Dedifferentiated amniotic fluid mesenchymal stem cell (primary cell): ENCODE data around the gene ST6GALNAC1.
"Not testable (repeated sequence)": the region's sequence is repeated elsewhere in the genome, so short reads cannot be mapped to it uniquely, and the experiment has no call there.

Source experiments
- DNase-seq: peaks from one replicate; pipeline ENCODE4 v3.0.0-alpha.2; 2016; ENCODE audit errors: extremely low spot score

The ST6GALNAC1 gene

DNA sequence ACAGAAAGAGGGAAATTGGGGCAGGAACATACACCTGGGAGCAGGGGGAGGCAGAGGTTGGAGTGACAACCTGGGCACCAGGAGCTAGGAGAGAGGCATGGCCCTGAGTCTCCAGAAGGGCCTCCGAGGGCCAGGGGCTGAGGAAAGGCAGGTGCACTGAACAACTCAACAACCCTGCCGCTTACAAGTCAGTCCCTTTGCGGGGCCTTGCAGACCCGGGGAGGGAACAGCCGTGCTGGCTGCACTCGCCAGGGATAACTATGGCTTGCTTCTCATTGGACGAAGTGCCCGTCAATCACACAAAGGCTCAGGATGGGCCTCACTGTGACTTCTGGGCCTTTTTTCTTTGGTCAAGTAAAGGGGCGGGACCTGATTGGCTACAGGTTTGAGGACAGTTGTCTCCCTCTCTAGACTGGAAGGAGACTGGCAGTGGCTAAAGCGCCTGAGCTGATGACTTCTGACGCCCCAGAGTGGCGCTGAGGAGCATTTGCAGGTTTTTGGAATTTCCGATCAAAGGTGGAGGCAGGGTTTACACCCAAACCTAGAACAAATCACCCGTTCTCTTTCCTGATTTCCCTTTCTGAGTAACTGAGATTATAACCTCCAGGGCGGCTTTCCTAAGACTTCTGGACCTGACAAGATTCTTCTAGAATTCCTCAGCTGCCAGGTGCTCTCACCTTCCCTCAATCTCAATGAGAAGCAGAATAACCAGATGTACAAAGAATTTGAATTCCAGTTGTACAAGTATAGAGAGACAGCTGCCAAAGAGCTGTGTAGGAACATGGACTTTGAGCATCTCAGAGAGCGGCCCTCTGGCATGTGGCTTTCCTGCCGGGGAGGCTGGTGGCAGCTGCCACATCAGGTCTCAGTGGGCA, 30.3 kb downstream of the ST6GALNAC1 start:
- no peak for DNase-seq

DNA sequence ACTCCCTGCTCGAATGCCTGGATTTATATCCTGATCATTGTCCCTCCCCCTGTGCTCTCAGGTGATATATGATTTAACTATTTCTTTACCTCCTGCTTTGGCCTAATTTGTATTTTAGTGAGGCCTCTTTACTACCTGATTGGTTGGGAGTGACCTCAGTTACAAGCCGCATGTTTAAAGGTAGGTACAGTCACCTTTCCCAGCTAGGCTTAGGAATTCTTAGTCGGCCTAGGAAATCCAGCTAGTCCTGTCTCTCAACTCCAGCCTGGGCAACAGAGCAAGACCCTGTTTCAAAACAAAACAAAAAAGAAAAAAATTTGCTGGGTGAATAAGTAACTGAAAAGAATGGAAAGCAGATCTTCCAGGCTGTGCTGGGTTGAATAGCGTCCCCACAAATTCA, 31.1 kb downstream of the ST6GALNAC1 start:
- DNase-seq = no peak

DNA sequence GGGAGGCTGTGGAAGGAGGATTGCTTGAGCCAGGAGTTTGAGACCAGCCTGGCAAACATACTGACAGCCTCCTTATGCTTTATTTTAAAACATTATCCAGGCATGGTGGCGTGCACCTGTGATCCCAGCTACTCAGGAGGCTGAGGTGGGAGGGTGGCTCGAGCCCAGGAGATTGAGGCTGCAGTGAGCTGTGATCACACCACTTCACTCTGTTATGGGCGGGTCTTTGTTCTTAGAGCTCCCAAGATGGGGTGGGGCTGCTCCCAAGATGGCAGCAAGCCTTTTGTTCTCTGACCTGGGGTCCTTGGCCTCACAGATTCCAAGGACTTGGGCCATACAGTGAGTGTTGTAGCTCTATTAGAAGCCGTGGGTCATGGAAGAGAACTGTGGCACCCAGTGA, 31.8 kb downstream of the ST6GALNAC1 start:
- no peak for DNase-seq

DNA sequence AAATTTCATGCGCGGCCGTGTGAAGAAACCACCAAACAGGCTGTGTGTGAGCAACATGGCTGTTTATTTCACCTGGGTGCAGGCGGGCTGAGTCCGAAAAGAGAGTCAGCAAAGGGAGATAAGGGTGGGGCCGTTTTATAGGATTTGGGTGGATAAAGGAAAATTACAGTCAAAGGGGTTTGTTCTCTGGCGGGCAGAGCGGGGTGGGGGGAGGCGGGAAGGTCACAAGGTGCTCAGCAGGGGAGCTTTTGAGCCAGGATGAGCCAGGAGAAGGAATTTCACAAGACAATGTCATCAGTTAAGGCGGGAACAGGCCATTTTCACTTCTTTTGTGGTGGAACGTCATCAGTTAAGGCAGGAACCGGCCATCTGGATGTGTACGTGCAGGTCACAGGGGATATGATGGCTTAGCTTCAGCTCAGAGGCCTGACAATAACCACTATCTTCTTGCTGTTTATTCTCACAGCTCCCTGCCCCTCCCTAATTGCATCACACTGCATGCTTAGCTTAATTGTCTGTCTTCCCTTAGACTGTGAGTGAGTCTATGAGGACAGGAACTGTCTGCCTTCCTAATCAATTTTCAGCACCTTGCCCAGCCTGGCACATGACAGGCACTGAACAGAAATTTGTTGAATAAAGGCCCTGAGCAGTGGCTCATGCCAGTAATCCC, 32.3 kb downstream of the ST6GALNAC1 start:
- not testable (repeated sequence) for DNase-seq

DNA sequence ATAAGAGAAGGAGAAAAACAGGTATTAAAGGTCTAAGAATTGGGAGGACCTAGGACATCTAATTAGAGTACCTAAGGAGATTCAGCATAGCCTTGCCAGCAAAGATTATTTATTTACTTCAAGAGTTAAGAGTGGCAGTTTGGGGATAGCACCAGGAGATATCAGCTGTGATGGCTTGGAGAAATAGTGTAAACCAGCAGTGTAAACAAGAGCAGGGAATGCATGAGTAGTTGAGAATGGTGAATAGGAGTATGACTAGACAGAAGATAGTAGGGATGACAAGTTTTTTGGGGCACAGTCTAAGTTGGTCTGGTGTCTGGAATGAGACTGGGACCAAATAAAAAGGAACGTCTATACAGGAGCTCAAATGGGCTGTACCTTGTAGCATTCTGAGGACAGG, 36.9 kb downstream of the ST6GALNAC1 start:
- DNase-seq = not testable (repeated sequence)

DNA sequence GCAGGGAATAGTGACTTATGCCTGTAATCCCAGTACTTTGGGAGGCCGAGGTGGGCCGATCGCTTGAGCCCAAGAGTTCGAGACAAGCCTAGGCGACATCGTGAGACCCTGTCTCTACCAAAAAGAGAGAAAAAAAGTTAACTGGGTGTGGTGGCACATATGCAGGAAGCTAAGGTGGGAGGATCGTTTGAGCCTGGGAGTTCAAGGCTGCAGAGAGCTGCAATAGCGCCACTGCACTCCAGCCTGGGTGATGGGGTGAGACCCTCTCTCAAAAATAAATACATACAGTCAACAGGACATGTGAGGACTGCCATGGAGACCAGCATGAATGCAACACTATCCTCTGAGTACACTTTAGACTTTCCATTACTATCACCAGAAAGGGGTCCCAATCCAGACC, 42.5 kb downstream of the ST6GALNAC1 start:
- no peak for DNase-seq

DNA sequence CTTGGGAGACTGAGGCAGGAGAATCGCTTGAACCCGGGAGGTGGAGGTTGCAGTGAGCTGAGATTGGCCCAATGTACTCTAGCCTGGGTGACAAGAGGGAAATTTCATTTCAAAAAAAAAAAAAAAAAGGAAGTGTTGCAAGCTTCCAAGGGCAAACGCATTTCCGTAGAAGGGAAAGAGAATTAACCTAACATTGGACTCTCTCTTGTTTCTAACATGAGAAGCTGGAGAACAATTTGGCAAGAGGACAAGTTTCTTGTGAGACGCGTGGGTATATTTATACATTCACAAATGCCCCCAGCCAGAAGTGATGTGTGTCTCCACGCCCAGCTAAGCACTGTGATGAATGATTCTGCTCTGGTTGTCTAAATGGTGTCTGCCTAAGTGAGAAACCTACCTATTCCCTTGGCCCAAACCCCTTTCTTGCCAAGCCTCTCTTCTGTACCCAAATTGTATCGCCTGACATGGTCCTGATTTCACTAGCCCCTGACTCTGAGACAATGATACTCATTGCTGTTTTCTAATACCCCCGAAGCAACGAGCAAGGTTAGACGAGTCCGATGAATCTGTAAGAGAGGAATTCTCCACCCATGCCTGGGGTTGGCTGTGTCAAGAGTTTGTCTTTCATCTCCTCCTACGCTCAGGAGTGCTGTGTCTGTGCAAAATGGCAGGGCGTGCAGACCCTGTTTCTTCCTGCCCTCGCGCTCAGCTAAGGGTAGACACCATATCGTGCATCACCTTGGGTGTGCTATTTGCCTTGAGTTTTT, 43.7 kb downstream of the ST6GALNAC1 start:
- no peak for DNase-seq

DNA sequence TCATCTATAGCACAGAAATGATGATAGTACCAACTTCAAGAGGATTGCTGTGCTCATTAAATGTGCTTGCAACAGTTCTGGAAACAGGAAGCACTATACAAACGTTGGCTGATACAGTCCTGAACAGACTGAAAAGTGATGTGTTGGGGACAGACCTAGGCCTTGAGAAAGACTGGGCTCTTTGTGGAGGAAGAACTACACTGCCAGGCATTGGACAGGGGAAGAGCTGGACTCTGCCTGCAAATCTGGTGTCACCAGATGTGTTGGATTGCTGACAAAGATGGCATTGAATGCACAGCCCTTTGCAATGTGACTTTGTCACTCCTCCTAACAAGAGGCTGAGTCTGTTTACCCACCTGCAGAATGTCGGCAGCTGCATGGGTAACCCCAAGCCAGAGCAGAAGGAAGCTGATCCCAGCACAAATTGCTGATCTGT, 45.5 kb downstream of the ST6GALNAC1 start:
- DNase-seq = no peak

DNA sequence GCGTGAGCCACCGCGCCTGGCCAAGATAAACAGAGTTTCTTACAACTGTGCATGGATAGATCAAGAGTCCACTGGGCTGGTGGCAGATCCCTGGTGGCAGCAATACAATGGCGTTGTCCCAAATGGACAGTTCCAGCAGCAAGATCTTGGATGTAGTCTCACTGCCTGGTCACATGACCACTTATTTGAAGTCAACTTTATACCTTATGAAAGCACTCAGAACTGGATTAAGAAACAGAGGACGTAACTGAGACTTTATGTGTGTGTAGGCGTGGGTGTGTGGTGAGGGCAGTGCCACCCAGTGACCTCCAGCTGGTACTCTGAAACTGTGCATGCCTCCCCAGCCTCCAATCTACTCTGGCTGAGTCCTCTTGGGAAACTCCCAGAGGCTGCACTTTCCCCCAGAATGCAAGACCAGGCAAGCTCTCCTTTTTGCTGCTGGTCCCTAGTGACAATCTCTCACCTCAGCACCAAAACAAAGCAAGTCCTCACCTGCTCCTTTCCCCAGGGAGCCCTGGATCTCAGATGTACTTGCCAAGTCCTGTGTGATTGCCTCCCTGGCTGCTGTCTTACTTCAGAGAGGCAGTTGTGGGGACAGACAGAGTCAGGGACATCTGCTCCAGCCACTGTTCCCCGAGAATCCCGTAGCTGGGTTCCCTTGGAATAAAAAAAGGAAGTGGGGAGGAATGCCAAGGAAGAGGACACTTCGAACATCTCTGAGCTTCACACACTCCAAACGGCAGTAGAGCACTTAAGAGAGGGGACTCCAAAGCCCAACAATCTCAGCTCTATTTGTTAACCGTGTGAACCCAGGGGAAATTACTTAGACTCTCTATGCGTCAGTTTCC, 46.2 kb downstream of the ST6GALNAC1 start:
- DNase-seq = no peak

DNA sequence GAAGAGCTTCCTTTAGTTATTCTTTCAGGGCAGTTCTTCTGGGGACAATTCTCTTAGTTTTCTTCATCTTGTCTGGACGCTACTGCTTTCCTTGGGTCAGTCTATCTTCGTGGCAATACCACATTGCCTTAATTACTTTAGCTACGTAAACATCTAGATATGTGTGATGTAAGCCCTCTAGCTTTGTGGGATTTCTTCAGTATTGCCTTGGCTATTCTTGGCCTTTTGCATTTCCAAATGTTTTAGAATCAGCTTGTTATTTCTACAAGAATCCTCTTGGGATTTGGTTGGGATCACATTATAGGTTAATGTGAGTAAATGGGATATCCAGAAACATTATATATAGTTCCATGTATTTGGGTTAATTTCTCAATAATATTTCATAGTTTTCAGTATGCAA, 48.9 kb downstream of the ST6GALNAC1 start:
- DNase-seq = peak; percentile 24

DNA sequence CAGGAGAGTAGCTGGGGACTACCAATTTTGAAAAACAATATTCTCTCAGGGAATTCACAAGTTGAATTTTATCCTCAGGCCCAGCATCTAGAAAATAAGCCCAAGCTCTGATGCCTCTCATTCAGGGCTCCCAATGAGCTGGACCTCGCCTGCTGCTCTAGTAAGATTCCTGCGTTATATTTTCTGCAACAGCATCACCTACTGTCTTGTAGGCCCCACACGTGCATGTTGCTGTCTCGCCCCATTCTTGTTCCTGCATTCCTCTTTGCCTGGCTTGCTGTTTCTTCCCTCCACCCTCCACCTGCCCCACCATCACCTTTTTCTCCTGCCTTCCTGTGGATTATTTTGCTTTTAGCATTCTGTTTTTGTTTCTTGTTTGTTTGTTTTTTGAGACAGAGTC, 49.6 kb downstream of the ST6GALNAC1 start:
- DNase-seq = peak; percentile 4

DNA sequence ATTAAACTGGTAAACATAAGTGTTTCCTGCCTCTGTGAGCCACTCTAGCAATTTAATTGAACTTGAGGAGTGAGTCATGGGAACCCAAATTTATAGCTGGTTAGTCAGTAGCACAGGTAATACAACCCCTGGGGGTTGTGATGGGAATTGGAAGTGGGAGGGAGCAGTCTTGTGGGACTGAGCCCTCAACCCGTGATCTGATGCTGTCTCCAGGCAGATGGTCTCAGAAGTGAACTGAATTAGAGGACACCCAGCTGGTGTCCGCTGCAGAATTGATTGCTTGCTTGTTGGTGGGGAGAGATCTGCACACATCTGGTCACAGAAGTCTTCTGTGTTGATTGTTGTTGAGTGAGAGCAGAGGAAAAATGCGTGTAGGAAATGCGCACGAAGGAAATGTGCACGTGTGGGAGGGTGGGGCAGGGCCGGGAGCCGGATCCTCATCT, 50.2 kb downstream of the ST6GALNAC1 start:
- no peak for DNase-seq

DNA sequence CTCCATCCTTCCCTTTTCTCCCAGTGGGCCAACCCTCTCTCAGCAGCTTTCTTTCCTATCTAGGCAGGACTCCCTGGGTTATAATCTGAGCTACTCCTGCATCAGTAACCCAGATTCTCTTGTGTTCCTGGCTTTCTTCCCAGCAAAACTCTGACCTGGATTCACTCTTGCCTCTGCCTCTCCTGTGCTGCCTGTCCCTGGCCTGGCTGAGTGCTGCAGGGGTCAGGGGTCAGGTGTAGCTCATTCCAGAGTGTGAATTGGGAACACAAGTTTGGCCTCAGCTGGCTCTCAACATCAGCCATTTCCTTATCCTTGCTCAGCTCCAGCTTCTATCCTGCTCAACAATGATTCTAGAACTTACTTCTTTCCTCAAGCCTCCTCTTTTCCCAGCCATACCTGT, 55.4 kb downstream of the ST6GALNAC1 start:
- peak; percentile 13 for DNase-seq

DNA sequence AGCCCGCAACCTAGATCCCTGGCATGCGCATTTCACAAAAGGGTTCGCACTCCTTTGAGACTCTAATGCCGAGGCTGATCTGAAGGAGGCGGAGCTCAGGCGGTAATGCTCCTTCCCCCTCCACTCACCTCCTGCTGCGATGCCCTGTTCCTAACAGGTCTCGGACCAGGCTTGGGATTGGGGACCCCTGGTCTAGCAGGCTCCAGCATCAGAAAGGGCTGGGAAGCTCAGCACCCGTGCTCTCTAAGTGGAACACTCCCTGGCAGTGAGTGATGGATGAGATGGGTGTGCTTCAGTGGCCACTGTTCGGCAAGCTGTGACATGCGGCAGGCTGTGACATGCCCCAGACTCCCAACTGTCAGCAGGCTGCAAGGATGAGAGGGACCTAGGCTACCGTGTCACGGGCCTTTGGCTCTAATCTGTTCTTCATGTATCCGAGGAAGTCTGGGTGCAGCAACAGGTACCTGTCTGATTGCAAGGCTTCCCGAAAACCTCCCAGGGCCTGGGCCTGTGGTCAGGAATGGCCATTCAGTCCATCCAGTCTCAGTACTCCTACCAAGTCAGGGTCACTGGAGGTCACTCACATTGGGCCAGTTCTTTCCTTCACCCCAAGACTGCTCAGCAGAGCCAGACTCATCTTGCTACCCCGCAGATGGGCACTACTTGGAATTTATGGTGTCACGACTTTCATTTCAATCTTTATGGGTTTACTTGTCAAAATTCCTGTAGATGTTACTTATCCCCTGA, 56.6 kb downstream of the ST6GALNAC1 start:
- DNase-seq = peak; percentile 13

DNA sequence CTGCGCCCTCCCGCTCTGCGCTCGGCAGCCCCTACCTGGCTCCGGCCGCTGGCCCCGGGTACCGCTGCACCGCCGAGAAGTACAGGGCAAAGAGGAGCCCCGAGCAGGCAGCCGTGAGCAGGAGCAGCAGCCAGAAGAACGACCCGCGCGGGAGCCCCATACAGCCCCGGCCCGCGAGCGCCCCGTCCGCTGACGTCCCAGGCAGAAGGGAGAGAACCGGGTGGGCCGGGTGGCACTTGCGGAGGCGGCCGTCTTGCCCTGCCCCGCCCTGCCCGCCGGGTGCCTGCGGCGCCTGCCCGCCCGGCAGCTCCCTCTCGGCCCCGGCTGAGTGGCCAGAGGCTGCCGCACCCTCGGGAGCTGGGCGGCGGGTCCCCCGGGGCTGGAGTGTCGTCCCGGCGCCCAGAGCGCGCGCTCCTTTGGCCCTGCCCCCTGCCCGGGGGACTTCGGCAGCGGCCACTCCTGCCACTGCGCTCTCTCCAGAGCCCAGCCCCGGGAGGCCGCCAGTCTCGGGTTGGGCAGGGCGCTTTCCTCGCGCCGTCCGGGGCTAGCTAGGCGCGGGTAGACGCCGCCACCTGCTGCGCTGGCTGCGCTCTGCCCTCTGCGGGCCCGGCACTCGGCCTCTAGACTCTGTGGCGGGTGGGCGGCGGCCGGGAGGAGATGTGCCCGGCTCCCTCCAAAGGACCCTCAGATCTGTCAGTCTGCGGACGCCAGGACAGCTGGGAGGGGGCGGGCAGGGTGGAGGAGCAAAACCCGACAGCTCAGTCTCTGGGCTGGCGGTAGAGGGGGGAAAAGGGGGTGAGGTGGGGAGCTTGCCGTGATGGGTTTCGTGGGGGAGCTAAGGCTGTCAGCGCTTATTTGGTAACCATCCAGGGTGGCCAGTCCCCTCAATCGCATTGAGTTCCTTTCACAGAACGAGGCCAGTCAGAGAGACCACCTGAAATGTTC, 57.6 kb downstream of the ST6GALNAC1 start, which contains the start of gene ST6GALNAC2:
Gene ST6GALNAC2, minus strand, starts transcription at position 212 of the 945 bp plus-strand sequence. Its CDS starts 52 bp downstream, at position 160.
- DNase-seq = peak; percentile 14

DNA sequence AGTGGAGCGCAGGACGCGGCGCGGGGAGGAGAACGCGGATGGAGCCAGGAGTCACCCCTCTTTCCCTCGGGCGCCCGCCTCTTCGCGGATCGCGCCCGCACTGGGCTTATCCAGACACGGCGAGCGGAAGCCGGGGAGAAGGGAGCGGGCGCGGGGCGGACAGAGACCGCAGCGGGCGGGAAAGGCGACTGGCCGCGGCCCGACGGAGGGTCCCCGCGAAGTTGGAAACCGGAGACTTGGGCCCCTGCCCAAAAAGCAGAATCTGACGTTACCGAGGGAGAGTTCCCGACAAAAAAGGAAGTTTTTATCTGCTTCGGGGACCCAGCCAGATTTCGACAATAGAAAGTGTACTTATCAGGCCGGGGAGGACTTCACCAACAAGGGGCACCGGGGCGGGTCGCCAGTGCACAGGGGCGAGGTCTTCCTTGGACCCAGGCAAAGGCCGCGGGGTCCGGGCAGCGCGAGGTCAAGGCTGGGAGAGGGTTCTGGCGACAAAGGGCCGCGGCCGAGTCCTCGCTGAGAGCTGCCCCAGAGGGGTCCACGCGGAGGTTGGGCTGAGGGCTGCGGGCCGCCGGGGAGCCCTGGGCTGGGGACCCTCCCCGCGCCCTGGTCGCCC, 58.4 kb downstream of the ST6GALNAC1 start:
- DNase-seq = peak; percentile 11

DNA sequence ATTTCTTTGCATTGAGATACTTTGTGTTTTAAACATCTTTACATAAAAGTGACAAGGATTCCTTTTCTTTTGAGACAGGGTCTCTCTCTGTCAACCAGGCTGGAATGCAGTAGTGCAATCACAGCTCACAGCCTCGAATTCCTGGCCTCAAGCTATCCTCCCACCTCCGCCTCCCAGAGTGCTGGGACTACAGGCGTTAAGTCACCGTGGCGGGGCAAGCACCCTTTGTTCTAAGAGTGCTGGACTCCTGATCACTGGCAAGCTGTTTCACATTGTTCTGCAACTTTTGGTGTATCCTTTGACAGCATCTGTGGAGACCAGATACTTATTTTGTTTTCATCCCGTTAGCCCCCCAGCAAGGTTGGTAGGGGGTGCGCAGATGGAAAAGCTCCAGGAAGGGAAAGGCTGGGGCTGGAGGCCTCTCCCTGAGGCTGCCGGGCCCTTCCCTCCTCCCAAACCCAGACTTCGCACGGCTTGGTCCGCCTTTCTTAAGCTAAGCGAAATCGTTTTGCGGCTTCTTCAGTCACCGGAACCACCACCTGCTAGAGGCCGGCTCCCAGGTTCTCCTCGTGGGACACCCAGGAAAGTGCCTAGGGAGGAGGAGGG, 59.0 kb downstream of the ST6GALNAC1 start:
- peak; percentile 12 for DNase-seq

DNA sequence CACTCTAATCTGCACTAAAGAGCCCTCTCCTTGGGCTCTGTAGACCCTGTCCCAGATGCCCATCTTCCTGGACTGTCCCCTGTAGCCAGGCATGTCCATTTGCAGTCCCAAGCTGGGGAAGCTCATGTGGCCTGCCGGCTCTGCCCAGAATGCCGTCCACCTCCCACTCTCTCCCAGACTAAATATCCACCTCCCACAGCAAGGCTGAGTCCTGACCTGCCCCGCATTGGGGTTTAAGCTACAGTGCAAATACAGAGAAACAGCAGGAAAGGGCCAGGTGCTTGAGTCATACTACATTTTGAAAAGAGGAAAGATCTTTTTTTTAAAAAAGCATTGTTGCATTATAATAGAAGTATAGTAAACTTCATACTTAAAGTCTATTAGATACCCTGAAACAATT, 60.9 kb downstream of the ST6GALNAC1 start:
- DNase-seq = no peak
